ENCODE data around the gene IRGQ. TPM values are rescaled to one million over a fixed set of nuclear protein-coding genes. Genes with fewer than 3 reads are reported as not detected.
A peak's percentile ranks its signal among the peaks of the same experiment; 100 is the strongest.
"Not testable (repeated sequence)": the region's sequence is repeated elsewhere in the genome, so short reads cannot be mapped to it uniquely, and the experiment has no call there.

Gene IRGQ
- total RNA-seq, 1 experiment from 2014 or later = 13.3 TPM

DNA sequence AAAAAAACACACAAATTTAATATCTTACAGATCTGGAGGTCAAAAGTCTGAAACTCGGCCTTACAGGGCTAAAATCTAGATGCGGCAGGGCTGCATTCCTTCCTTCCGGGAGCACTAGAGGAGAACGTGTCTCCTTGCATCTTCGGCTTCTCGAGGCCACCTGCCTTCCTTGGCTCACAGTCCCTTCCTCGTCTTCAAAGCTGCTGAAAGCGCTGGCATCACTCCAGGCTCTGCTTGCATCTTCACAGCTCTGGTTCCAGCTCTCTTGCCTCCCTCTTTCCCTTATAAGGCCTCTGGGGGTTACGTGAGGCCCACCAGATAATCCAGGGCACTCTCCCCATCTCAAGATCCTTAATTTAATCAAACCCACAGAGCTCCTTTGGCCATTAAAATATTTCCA, 31.1 kb downstream of the IRGQ start:
- Histone ChIP-seq H3K36me3 (peaks cover 38% of the 10 kb centered on the region), H3K27me3 (no peaks in the 10 kb centered on the region), H3K4me3 (no peak overlapping the region), H3K9me3 (no peaks in the 10 kb centered on the region)
- DNase-seq = no peak

DNA sequence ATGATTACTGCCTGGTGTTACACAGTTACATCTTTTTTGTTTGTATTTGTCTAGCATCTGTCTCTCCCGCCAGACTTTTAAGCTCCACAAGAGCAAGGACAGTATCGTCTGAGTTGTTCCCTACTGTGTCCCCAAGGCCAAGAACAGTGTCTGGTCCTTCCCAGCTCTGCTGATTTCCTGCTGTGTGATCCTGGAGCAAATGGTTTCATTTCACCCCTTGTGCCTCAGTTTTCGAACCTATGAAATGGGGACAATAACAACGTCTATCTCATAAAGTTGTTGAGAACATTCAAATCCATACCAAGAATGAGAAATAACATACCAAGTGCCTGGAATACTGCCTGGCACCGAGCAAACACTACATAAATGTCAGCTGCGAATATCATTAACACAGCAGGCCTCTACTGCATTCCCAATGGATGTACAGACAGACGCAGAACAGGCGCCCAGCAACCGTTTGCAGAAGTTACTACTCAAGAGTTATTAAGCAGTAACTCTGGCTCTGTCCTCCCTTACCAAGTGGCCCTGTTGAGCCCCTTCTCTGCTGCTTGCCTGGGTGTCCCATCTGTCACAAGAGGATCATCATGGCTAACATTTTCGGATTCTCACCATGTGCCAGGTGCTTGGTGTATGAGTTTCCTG, 32.0 kb downstream of the IRGQ start:
- Histone ChIP-seq H3K27me3 (no peaks in the 10 kb centered on the region), H3K4me3 (no peak overlapping the region), H3K36me3 (peaks cover 41% of the 10 kb centered on the region), H3K9me3 (no peaks in the 10 kb centered on the region)
- no peak for DNase-seq

DNA sequence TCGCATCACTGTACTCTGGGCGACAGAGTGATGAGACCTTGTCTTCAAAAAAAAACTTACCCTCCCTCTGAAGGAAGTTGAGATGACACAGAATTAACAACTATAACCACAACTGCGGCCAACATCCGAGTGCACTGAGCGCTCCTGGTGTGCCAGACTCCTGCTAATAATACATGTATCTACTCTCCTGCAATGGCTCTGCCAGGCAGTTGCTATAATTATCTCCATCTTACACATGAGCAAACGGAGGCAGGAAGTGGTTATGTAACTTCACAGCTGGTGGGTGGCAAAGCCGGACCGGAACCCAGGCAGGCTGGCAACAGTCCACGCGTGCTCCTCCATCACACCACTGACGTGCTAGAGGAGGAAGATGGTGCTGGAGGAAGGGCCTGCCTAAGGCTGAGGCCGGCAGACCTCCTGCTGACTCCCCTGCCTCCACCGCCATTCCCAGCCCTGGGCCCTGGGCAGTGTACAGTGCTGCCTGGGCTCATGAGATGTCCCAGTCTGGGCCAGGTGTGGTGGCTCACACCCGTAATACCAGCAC, 33.2 kb downstream of the IRGQ start:
- peaks cover 47% of the 10 kb centered on the region for H3K36me3 ChIP-seq
- peak; percentile 96 for DNase-seq
- H3K9me3 ChIP-seq = no peaks in the 10 kb centered on the region
- no peak overlapping the region for H3K4me3 ChIP-seq
- H3K27me3 ChIP-seq = no peaks in the 10 kb centered on the region

DNA sequence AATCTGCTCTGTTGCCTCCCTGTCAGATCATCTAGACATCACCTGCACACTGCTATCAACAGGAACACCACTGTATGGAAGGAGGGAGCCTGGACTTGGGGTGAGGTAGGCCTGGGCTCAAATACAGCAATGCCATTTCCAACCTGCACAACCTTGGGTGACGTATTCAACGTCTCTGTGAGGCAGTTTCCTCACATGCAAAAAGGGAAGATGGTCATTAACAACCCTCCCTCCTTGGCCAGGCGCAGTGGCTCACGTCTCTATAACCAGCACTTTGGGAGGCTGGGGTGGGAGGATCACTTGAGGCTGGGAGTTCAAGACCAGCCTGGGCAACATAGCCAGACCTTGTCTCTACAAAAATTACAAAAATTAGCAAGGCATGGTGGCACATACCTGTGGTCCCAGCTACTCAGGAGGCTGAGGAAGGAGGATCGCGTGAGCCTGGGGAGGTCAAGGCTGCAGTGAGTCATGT, 33.7 kb downstream of the IRGQ start:
- no peak for DNase-seq
- no peaks in the 10 kb centered on the region for H3K27me3 ChIP-seq
- H3K9me3 ChIP-seq = no peaks in the 10 kb centered on the region
- H3K4me3 ChIP-seq = no peak overlapping the region
- H3K36me3 ChIP-seq = peaks cover 46% of the 10 kb centered on the region

DNA sequence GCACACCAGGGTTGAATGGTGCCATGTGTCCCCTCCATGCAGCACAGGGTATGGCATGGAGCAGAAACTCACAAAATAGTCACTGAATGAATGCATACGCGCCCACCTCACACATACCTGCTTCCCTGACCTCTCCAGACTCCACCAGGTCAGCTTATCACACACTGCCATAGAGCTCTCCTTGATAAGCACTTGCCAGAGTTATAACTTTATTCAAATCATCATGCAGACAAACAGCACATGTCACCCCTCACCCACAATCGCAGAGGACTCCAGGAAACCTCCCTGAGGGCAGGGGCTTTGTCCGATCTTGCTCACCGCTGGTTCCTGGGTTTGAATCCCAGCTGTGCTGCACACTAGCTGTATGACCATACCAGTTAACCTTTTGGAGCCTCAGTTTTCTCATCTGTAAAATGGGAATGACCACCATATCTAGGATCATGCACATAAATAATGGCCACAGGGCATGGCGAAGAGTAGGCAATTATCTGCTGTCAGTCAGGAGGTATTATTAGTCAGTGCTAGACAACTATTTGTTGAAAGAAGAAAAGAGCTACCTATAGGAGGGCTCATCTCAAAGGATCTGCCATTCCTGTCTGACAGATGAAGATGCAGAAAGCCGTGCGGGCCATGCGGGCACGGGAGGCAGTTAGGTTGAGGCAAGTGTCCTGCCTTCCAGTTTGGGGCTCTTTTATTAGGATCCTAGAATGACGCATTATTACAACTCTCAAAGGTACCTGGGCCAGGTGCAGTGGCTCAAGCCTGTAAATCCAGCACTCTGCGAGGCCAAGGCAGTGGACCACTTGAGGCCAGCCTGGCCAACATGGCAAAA, 34.6 kb downstream of the IRGQ start:
- H3K4me3 ChIP-seq = no peak overlapping the region
- peaks cover 51% of the 10 kb centered on the region for H3K36me3 ChIP-seq
- no peak for DNase-seq
- no peaks in the 10 kb centered on the region for H3K27me3 ChIP-seq
- H3K9me3 ChIP-seq = no peaks in the 10 kb centered on the region

DNA sequence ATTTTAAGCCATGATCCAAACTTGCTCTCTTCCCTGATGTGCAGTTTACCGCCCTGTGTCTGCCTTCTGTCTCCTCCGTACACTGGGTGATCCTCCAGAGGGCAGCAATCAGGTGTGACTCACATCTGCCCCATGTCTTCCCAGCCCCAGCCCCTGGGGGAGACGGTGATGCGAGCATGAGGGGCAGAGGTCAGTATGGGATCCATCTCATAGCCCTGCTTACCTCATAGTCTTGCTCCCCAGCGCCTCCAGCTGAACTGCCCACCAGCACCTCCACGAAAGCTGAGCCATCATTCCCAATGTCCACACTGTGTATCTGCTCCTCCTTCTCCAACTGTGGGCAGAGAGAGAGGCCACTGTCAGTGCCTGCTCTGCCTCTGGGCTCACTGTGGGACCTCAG, 35.2 kb downstream of the IRGQ start:
- H3K9me3 ChIP-seq = no peaks in the 10 kb centered on the region
- no peak overlapping the region for H3K4me3 ChIP-seq
- H3K27me3 ChIP-seq = no peaks in the 10 kb centered on the region
- peak; percentile 45 for DNase-seq
- H3K36me3 ChIP-seq = peaks cover 55% of the 10 kb centered on the region

DNA sequence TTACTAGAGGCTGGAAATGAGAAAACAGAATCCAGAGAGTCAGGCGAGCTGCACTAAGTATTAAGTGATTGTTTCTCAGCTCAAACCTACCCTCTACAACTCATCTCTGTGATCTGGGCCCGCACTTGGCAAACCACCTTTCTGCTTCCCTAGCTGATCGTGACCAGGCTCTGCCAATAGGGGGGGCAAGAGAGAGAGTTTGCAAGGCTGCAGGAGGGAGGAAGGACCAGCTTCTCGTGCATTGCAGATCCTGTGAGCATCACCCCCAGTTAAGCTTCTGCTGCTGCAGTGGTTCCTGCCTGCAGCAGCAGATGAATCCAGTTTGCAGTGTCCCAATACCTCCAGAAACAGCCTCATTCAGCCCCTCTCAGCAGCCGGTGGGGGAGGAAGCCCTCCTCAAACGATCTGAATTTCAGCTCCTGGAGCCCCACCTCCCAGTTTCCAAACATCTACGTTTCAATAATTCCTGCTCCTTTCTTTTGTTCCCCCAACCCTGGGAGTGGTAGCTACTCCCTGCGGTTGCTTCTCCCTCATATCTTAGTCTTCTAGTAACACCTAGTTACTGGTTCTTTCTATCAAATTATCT, 40.7 kb downstream of the IRGQ start:
- H3K4me3 ChIP-seq = no peak overlapping the region
- peak; percentile 68 for DNase-seq
- H3K27me3 ChIP-seq = no peaks in the 10 kb centered on the region
- H3K9me3 ChIP-seq = no peaks in the 10 kb centered on the region
- peaks cover 61% of the 10 kb centered on the region for H3K36me3 ChIP-seq

DNA sequence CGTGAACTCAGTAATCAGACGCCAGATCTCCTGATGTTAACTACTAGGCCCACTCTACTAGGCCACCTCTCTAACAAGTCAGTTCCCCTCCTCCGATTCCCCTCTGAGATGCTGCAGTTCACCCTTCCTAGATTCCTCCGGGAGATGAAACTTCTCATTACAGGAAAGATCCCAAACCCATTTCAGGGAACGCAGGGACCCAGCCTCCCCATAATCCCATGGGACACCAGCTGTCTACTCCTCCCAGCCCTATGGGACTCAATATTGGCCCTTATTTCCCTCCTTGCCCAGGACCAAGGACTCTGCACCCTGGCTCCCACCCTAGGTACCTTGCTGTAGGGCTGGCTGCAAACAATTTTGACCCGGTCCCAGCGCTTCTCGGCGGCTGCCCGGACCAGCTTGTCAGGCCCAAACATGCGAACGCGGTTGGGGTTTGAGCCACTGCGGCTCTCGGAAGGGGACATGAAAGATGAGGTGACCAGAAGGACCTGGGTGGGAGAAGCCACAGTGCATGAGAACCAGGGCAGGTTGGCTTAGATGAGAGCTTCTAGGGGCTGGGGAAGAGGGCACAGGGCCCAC, 41.5 kb downstream of the IRGQ start:
- DNase-seq = no peak
- Histone ChIP-seq H3K27me3 (no peaks in the 10 kb centered on the region), H3K36me3 (peaks cover 66% of the 10 kb centered on the region), H3K9me3 (no peaks in the 10 kb centered on the region), H3K4me3 (no peak overlapping the region)

DNA sequence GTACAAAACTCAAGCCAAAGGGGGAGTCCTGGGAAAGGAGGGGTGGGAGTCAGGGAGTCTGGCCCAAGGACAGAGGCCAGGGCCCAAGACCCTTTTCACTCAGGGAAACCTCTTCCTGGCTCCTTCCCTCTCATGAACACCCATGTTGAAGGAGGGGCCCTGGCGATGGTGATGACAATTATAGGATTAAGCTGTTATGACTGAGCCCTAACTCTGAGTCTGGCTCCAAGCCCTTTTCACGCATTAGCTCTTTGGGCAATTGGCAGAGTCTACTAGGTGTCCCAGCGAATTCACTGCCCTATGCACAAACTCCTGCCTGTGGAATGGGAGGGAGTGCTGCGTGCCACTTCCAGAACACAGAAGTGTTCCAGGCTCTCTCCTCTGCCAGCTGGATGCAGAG, 42.3 kb downstream of the IRGQ start:
- Histone ChIP-seq H3K9me3 (no peaks in the 10 kb centered on the region), H3K36me3 (peaks cover 71% of the 10 kb centered on the region), H3K27me3 (no peaks in the 10 kb centered on the region), H3K4me3 (no peak overlapping the region)
- no peak for DNase-seq

DNA sequence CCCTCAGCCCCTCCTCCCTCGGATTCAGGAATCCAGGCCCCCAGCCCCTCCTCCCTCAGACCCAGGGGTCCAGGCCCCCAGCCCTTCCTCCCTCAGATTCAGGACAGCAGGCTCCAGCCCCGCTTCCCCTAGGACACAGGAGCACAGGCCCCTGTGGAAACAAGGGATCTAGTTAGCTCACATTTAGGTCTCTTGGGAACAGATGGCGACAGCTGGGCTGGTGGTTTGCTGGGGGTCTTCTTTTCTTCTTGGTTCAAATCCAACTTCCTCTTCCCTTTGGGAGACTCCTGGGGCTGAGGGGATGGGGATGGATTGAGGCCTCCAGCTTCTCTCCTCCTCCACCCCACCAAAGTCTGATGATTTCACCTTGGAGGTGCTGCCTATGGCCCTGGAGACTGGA, 43.3 kb downstream of the IRGQ start:
- DNase-seq = no peak
- Histone ChIP-seq H3K27me3 (no peaks in the 10 kb centered on the region), H3K9me3 (no peaks in the 10 kb centered on the region), H3K36me3 (peaks cover 64% of the 10 kb centered on the region), H3K4me3 (no peak overlapping the region)

DNA sequence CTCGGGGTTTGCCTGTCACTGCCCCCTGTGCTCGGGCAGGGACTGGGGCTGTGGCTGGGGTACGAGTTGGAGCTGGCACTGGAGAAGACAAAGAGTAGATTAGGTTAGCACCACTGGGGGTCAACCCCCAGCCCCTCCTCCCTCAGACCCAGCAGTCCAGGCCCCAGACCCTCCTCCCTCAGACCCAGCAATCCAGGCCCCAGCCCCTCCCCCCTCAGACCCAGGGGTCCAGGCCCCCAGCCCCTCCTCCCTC, 43.8 kb downstream of the IRGQ start:
- no peak for DNase-seq
- peaks cover 62% of the 10 kb centered on the region for H3K36me3 ChIP-seq
- no peak overlapping the region for H3K4me3 ChIP-seq
- H3K27me3 ChIP-seq = no peaks in the 10 kb centered on the region
- H3K9me3 ChIP-seq = no peaks in the 10 kb centered on the region

DNA sequence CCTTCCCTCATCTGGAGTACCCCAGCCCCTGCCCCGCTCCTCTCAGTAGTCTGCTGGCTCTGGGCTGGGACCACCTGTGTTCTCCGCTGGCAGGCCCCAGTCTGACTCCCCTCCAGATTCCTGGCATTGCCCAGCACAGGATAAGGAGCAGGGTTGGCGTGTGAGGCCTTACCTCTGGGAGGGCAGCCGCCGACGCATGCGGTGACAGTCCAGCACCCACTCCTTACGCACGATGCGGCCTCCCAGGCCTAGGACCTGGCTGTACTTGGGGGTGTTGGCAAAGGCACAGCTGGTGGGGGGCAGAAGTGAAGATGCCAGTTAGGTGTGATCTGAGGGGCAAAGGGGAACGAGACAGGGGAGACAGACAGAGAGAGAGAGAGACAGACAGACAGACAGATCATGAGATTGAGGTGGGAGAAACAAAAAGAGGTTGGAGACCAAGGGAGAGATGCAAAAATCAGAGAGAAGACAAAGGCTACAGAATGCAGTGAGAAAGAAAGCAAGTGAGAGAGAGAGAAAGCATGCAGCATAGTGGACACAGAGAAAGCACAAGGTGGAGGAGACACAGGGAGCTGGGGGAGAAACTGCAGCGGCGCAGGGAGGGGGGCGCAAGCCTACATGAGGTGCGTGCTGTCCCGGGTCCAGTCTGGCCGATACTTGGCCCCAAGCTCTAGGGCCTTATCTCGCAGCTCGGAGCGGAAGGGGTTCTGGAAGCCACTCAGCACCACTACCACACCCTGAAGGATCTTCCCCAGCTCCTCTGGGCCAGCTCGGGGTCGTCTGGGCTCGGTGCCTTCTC, 44.3 kb downstream of the IRGQ start:
- Histone ChIP-seq H3K4me3 (no peak overlapping the region), H3K9me3 (no peaks in the 10 kb centered on the region), H3K36me3 (peaks cover 58% of the 10 kb centered on the region), H3K27me3 (no peaks in the 10 kb centered on the region)
- DNase-seq = no peak

DNA sequence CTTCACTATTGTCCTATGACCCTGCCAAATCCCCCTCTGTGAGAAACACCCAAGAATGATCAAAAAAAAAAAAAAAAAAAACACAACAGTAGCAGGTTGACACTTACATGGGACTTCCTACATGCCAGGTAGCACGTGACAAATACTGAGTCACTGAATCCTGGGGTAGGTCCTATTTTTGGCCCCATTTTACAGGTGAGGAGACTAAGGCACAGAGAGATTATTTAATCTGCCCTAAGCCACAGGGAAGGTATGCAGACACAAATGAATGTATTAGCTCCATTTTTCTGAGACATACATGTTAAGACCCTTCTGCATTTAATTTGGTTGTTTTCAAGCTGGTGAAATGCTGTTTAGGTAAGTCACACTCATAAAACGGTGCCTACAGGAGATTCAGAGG, 47.2 kb downstream of the IRGQ start:
- peaks cover 47% of the 10 kb centered on the region for H3K36me3 ChIP-seq
- no peak overlapping the region for H3K4me3 ChIP-seq
- DNase-seq = no peak
- H3K27me3 ChIP-seq = no peaks in the 10 kb centered on the region
- no peaks in the 10 kb centered on the region for H3K9me3 ChIP-seq

DNA sequence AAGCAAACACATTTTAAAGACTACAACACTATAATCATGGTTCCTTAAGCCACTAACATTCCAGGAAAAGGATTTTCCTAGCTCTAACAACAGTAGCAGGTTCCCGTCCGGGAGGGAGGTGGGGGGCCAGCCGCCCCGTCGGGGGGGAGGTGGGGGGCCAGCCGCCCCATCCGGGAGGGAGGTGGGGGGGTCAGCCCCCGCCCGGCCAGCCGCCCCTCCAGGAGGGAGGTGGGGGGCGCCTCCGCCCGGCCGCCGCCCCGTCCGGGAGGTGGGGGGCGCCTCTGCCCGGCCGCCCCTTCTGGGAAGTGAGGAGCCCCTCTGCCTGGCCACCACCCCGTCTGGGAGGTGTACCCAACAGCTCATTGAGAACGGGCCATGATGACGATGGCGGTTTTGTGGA, 48.0 kb downstream of the IRGQ start:
- H3K9me3 ChIP-seq, DNase-seq, H3K4me3 ChIP-seq, H3K27me3 ChIP-seq: not testable (repeated sequence)
- peaks cover 47% of the 10 kb centered on the region for H3K36me3 ChIP-seq

DNA sequence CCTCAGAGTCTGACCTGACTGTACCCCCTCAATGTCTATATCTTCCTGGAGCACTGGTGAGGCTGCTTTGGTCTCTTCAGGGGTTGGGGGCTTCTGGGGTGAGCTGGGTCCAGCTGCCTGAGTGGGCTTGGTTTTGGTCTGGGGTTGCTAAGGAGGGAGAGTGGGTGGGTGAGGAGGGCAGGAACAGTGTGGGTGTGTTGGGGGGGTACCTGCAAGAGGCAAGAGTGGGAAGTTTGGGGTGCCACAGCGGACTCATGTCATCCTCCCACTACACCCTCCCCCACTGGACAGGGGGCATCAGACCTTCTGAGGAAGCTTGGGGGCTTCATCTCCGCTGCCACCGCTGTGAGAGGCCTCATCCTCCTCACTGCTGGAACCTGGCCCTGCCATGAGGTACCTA, 49.4 kb downstream of the IRGQ start:
- Histone ChIP-seq H3K27me3 (no peaks in the 10 kb centered on the region), H3K4me3 (no peak overlapping the region), H3K9me3 (no peaks in the 10 kb centered on the region), H3K36me3 (peaks cover 49% of the 10 kb centered on the region)
- no peak for DNase-seq

DNA sequence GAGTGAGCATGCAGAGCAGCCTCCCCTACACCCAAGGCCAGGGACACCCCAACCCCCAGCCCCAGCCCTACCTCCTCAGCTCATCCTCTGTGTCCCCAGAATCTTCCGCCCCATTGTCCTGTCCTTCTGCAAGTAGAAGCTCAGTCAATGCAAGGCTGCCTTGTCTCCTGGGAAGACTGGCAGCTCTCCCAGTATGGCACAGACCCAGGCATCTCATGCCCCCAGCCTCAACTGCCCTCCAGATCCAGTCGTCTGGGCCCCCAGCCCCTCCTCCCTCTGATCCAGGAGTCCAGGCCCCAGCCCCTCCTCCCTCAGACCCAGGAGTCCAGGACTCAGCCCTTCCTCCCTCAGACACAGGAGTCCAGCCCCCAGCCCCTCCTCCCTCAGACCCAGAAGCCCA, 50.0 kb downstream of the IRGQ start:
- Histone ChIP-seq H3K4me3 (no peak overlapping the region), H3K36me3 (peaks cover 51% of the 10 kb centered on the region), H3K9me3 (no peaks in the 10 kb centered on the region), H3K27me3 (no peaks in the 10 kb centered on the region)
- no peak for DNase-seq

DNA sequence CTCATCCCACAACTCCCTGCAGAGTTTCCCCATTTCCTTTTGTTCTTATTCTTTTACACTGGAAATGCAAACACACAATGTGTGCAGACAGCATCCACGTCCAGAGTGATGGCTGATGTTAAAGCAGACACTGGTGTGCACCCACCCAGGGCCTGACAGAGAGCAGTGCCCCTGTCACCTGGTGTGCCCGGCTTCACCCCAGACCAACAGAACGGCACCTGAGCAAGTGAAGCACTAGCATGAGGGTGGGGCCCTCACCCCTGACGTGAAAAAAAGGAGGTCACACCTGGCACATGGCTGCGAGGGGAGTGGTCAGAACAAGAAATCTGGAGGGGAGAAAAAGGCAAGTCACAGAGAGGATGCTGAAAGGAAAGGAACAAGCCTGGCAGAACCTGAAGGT, 50.7 kb downstream of the IRGQ start:
- Histone ChIP-seq H3K36me3 (peaks cover 55% of the 10 kb centered on the region), H3K27me3 (no peaks in the 10 kb centered on the region), H3K9me3 (no peaks in the 10 kb centered on the region), H3K4me3 (no peak overlapping the region)
- DNase-seq = no peak
